Thymus (tissue), 11 donors: ENCODE data around the gene SASH1. TPM values are rescaled to one million over a fixed set of nuclear protein-coding genes. Genes with fewer than 3 reads are reported as not detected.
"Not testable (repeated sequence)": the region's sequence is repeated elsewhere in the genome, so short reads cannot be mapped to it uniquely, and the experiment has no call there.

Experiments
- DNase-seq, 9 donors: peaks; one replicate each; pipeline ENCODE4 v3.0.0-alpha.2; 2013; ENCODE audit warnings: low spot score in 9 of 9, low read depth in 6 of 9, missing footprints in 1 of 9
- H3K27ac ChIP-seq, 2 donors: one replicate each; pipeline ENCODE4 v1.5.1; 2013; ENCODE audit warnings: control low read depth in 1 of 2, low read depth in 1 of 2, low read length in 1 of 2, mild to moderate bottlenecking in 1 of 2, moderate library complexity in 1 of 2
- H3K27me3 ChIP-seq, 2 donors: one replicate each; pipeline ENCODE4 v1.5.1; 2013; ENCODE audit warnings: low read length in 1 of 2; ENCODE audit not compliant: control insufficient read depth in 2 of 2, insufficient read depth in 1 of 2
- H3K36me3 ChIP-seq, 2 donors: one replicate each; pipeline ENCODE4 v1.5.1; 2013; ENCODE audit warnings: low read length in 1 of 2, mild to moderate bottlenecking in 1 of 2, moderate library complexity in 1 of 2; ENCODE audit not compliant: control insufficient read depth in 2 of 2, insufficient read depth in 2 of 2
- H3K4me1 ChIP-seq, 2 donors: one replicate each; pipeline ENCODE4 v1.5.1; 2013; ENCODE audit warnings: low read length in 2 of 2; ENCODE audit not compliant: control insufficient read depth in 2 of 2, insufficient read depth in 2 of 2
- H3K4me3 ChIP-seq, 2 donors: one replicate each; pipeline ENCODE4 v1.5.1; 2013; ENCODE audit warnings: low read length in 2 of 2, control low read depth in 1 of 2, mild to moderate bottlenecking in 1 of 2
- H3K9me3 ChIP-seq, 2 donors: one replicate each; pipeline ENCODE4 v1.5.1; 2013; ENCODE audit warnings: low read length in 1 of 2, mild to moderate bottlenecking in 1 of 2; ENCODE audit not compliant: control insufficient read depth in 2 of 2, insufficient read depth in 1 of 2
- WGBS: extraction: QIAGEN DNeasy Blood & Tissue Kit; methylation state at CpG from one replicate; pipeline ENCODE4 v1.1.7; 2013; 5-methylcytosine and 5-hydroxymethylcytosine counted together
- polyA plus RNA-seq: library from polyadenylated mRNA; stranded (reverse); fragments of 200-250 nt; gene quantifications from one replicate; pipeline ENCODE4 v1.2.3, GENCODE V29; 2013
- total RNA-seq: library from RNA; stranded (reverse); fragments of 120-200 nt; gene quantifications from one replicate; pipeline ENCODE4 v1.2.4, GENCODE V29; 2013
- donor health status: healthy.

The SASH1 gene
- total and polyA plus RNA-seq, 2 donors = 3.7 to 7.0 TPM

GRCh38 chr6:148389917-148390316 lies 47.3 kb downstream of the SASH1 start:
- no peaks in the 10 kb centered on the region for H3K27me3 ChIP-seq
- H3K4me1 ChIP-seq = no peaks in the 10 kb centered on the region
- DNase-seq = no peak
- WGBS = 97% methylated on average over 12 of the region's 12 CpGs
- no peaks in the 10 kb centered on the region for H3K9me3 ChIP-seq
- H3K4me3 ChIP-seq = no peak overlapping the region
- no peaks in the 10 kb centered on the region for H3K36me3 ChIP-seq
- no peak overlapping the region for H3K27ac ChIP-seq

DNA sequence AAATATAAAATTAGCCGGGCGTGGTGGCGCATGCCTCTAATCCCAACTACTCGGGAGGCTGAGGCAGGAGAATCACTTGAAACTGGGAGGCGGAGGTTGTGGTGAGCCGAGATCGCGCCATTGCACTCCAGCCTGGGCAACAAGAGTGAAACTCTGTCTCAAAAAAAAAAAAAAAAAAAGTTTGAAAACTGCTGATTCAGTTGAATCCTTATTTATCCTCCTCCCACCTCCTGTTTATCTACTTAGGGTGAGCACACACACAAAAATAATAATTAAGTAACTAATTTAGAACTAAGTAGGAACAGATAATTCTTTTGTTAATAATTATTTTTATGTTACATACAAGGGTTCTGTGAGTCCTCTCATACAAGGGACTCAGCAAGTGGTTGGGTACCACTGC lies 49.5 kb downstream of the SASH1 start:
- H3K4me1 ChIP-seq, H3K27ac ChIP-seq, H3K9me3 ChIP-seq, H3K4me3 ChIP-seq, H3K27me3 ChIP-seq, H3K36me3 ChIP-seq, DNase-seq: not testable (repeated sequence)
- WGBS = 97% methylated on average over 8 of the region's 8 CpGs

DNA sequence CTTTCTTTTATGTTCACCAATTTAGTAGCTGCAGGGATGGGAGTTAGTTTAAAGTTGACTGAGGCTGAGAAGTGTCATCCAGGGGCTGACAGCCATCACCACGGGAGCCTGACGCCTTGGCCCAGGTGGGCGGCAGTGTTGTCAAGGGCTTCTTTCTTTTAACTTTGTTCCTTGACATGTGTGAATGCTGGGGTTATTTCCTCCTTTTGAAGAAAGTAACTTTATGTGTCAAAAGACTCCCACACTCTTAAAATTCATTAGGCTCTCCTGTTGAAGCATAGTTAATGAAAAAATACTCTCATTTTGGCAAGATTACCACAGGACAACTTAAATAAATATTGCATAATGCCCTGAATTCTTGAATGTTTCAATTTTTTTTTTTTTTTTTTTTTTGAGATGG lies 50.0 kb downstream of the SASH1 start:
- Histone ChIP-seq H3K27ac (no peak overlapping the region), H3K9me3 (no peaks in the 10 kb centered on the region), H3K4me3 (no peak overlapping the region), H3K36me3 (no peaks in the 10 kb centered on the region), H3K4me1 (no peaks in the 10 kb centered on the region), H3K27me3 (no peaks in the 10 kb centered on the region)
- no peak for DNase-seq
- 69% methylated on average over 3 of the region's 3 CpGs for WGBS

GRCh38 chr6:148395583-148396101 lies 53.0 kb downstream of the SASH1 start:
- Histone ChIP-seq H3K36me3 (no peaks in the 10 kb centered on the region), H3K4me1 (no peaks in the 10 kb centered on the region), H3K27me3 (no peaks in the 10 kb centered on the region), H3K9me3 (no peaks in the 10 kb centered on the region), H3K27ac (no peak overlapping the region), H3K4me3 (no peak overlapping the region)
- no peak for DNase-seq
- WGBS = 95% methylated on average over 1 of the region's 1 CpG

- Histone ChIP-seq H3K4me1 (no peaks in the 10 kb centered on the region), H3K27me3 (no peaks in the 10 kb centered on the region), H3K4me3 (no peak overlapping the region), H3K9me3 (no peaks in the 10 kb centered on the region), H3K27ac (no peak overlapping the region), H3K36me3 (no peaks in the 10 kb centered on the region)
- 95% methylated on average over 2 of the region's 2 CpGs for WGBS
- DNase-seq = no peak
These were observed 53.8 kb downstream of the SASH1 start for GRCh38 chr6:148396411-148396810.

- Histone ChIP-seq H3K27ac (no peak overlapping the region), H3K4me3 (no peak overlapping the region), H3K4me1 (no peaks in the 10 kb centered on the region), H3K36me3 (no peaks in the 10 kb centered on the region), H3K9me3 (no peaks in the 10 kb centered on the region), H3K27me3 (no peaks in the 10 kb centered on the region)
- WGBS = 93% methylated on average over 8 of the region's 8 CpGs
- DNase-seq = no peak
These were observed 54.3 kb downstream of the SASH1 start for GRCh38 chr6:148396926-148397325.

DNA sequence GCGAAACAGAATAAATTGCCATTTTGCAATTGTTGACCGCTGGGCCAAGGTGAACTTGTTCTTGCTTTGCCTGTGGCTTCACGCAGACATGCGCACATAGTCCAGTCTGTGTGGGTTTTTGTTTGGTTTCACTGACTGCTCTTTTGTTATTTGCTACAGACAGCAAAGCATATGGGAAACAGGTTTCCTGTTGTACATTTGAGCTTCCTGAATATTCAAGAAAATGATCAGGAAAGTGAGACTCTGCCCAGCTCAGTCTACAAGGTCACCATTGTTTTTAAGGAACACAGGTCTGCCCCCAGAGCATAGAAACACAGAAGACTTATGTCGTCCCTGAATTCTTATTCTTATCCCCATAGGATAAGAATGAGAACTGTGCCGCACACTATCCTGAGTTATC lies 55.6 kb downstream of the SASH1 start:
- H3K4me1 ChIP-seq = no peaks in the 10 kb centered on the region
- no peak overlapping the region for H3K27ac ChIP-seq
- no peak for DNase-seq
- 57% methylated on average over 6 of the region's 6 CpGs for WGBS
- H3K36me3 ChIP-seq = no peaks in the 10 kb centered on the region
- H3K4me3 ChIP-seq = no peak overlapping the region
- H3K9me3 ChIP-seq = no peaks in the 10 kb centered on the region
- no peaks in the 10 kb centered on the region for H3K27me3 ChIP-seq

DNA sequence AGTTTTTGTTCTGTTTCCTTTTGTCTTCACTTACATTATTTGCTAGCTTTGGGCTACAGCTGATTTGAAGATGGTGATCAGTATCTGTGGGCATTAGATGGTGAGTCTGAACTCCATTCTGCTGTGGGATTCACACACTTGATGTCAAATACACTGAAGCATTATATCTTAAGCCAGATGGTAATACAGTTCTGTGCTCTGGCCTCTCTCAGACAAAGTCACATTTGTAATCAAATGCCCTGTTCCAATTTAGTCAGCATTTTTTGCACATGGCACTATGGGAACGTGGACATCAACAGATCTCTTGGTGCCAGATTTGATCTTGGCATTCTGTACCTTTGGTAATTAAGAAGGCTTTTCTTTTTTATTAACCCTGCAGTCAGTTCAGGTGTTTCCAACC lies 56.0 kb downstream of the SASH1 start:
- no peak overlapping the region for H3K4me3 ChIP-seq
- no peak overlapping the region for H3K27ac ChIP-seq
- H3K27me3 ChIP-seq = no peaks in the 10 kb centered on the region
- no peaks in the 10 kb centered on the region for H3K36me3 ChIP-seq
- no peaks in the 10 kb centered on the region for H3K4me1 ChIP-seq
- no peak for DNase-seq
- no peaks in the 10 kb centered on the region for H3K9me3 ChIP-seq
- 89% methylated on average over 1 of the region's 1 CpG for WGBS

DNA sequence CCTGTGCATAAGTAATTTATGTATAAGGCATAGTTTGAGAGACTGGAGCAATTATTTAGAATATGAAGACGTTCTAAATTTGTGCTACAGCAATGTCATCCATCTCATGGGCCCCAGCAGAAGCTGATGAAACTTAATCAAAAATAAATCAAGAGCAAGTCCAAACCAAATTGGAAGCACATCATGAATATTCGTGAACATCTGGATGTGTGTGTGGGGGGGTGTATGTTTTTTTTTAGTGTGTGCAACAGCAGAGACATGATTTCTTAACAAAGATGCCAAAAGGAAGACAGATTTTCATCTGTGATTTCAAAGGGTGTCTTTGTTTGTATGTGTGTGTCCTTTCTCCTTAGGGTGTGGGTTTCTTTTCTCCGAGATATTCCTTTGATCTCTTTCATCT lies 58.9 kb downstream of the SASH1 start:
- no peak for DNase-seq
- no peak overlapping the region for H3K27ac ChIP-seq

More for the DNA sequence above, 58.9 kb downstream of the SASH1 start:
- WGBS = 92% methylated on average over 3 of the region's 3 CpGs
- Histone ChIP-seq H3K4me1 (no peaks in the 10 kb centered on the region), H3K4me3 (no peak overlapping the region), H3K9me3 (no peaks in the 10 kb centered on the region), H3K36me3 (no peaks in the 10 kb centered on the region), H3K27me3 (peaks cover 0 to 3% of the 10 kb centered on the region in 2 donors)
